Activated CD8-positive, alpha-beta memory T cell treated with anti-CD3 and anti-CD28 coated beads for 1 hour (primary cell): ENCODE results near the gene NPHP1.
"Not testable (repeated sequence)": the region's sequence is repeated elsewhere in the genome, so short reads cannot be mapped to it uniquely, and the experiment has no call there.

Experiments used
- DNase-seq, 2 donors: peaks; one replicate each; pipeline ENCODE4 v3.0.0-alpha.2; 2020; ENCODE audit warnings: low read depth in 1 of 2; ENCODE audit errors: extremely low read depth in 1 of 2

NPHP1 gene

GRCh38 chr2:110131166-110131565 is 73.6 kb downstream of the NPHP1 start:
- DNase-seq = no peak

GRCh38 chr2:110130757-110131156 is 74.1 kb downstream of the NPHP1 start:
- DNase-seq = no peak

GRCh38 chr2:110126906-110127305 is 77.9 kb downstream of the NPHP1 start:
- no peak for DNase-seq

GRCh38 chr2:110126086-110126773 is 78.6 kb downstream of the NPHP1 start:
- no peak for DNase-seq

- DNase-seq = no peak
These were observed 79.7 kb downstream of the NPHP1 start for GRCh38 chr2:110124939-110125691.

GRCh38 chr2:110124038-110124825 is 80.6 kb downstream of the NPHP1 start:
- DNase-seq = no peak

- no peak for DNase-seq
These were observed 83.2 kb downstream of the NPHP1 start for GRCh38 chr2:110121592-110121991.

- no peak for DNase-seq
These were observed 83.8 kb downstream of the NPHP1 start for GRCh38 chr2:110121052-110121334.

GRCh38 chr2:110120171-110121051 is 84.4 kb downstream of the NPHP1 start:
- DNase-seq = no peak

GRCh38 chr2:110116033-110116710 is 88.6 kb downstream of the NPHP1 start:
- DNase-seq = no peak

- no peak for DNase-seq
These were observed 89.4 kb downstream of the NPHP1 start, which contains the start of gene MALL for GRCh38 chr2:110115291-110116032. MALL (minus strand) TSS chr2:110115822; CDS start chr2:110115792, 30 bp downstream.

- no peak for DNase-seq
These were observed 90.0 kb downstream of the NPHP1 start for GRCh38 chr2:110114831-110115255.

GRCh38 chr2:110113961-110114591 is 90.7 kb downstream of the NPHP1 start:
- DNase-seq = no peak

- not testable (repeated sequence) for DNase-seq
These were observed 96.5 kb downstream of the NPHP1 start for GRCh38 chr2:110108291-110108690.

- no peak for DNase-seq
These were observed 97.4 kb downstream of the NPHP1 start for GRCh38 chr2:110107092-110108079.

GRCh38 chr2:110106642-110107041 is 98.2 kb downstream of the NPHP1 start:
- DNase-seq = no peak

GRCh38 chr2:110105608-110106467 is 99.0 kb downstream of the NPHP1 start:
- DNase-seq = no peak
